Gastrocnemius medialis (tissue), 4 donors: ENCODE data around the gene DENND4B.

ENCODE experiments used
- POLR2A ChIP-seq, 2 donors: fragments of 450-650 bp; IDR thresholded peaks; one replicate each; pipeline ENCODE4 v1.6.1; 2017; ENCODE audit warnings: antibody characterized with exemption in 2 of 2, mild to moderate bottlenecking in 2 of 2, moderate library complexity in 2 of 2
- TF ChIP-seq, protein P1 (sequence below), 5 experiments: fragments of 450-650 bp in 3 of 5; fragments of 200-600 bp in 2 of 5; sonication (generic) in 2 of 5; IDR thresholded peaks in 4 of 5; conservative IDR thresholded peaks in 1 of 5; 1 replicate in 4 of 5; 2 replicates in 1 of 5; pipeline ENCODE4 v1.5.1; 2016 to 2019; ENCODE audit warnings: antibody characterized with exemption in 5 of 5, mild to moderate bottlenecking in 3 of 5, moderate library complexity in 3 of 5

DNA sequence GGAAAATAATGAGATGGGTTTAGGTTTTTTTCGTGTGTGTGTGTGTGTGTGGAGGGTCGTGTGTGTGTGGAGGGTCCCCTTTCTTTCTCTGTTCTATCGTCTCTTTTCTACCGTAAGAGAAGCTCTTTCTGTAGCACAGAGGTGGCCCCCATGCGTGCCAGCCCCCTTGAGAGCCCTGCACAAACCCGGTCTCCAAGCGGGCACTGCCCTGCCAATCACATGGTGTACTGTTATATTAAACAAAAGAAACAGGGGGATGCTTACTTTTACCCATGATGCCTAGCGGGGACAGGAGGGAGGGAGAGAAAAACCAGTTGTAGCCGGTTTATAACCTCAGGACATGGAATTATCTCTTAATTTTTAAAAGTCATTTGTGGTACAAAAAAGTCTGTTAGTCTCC lies 64.8 kb downstream of the DENND4B start:
- TF ChIP-seq, protein P1, sequence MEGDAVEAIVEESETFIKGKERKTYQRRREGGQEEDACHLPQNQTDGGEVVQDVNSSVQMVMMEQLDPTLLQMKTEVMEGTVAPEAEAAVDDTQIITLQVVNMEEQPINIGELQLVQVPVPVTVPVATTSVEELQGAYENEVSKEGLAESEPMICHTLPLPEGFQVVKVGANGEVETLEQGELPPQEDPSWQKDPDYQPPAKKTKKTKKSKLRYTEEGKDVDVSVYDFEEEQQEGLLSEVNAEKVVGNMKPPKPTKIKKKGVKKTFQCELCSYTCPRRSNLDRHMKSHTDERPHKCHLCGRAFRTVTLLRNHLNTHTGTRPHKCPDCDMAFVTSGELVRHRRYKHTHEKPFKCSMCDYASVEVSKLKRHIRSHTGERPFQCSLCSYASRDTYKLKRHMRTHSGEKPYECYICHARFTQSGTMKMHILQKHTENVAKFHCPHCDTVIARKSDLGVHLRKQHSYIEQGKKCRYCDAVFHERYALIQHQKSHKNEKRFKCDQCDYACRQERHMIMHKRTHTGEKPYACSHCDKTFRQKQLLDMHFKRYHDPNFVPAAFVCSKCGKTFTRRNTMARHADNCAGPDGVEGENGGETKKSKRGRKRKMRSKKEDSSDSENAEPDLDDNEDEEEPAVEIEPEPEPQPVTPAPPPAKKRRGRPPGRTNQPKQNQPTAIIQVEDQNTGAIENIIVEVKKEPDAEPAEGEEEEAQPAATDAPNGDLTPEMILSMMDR (IDR thresholded peaks at IDR 0.05 in 4 of 5, conservative IDR thresholded peaks at IDR 0.05 in 1 of 5), result no peak
- no peak for TF ChIP-seq POLR2A (IDR thresholded peaks at IDR 0.05)
